Diencephalon (tissue), 1 donor: Measurements from ENCODE around the gene KRTAP4-3. TPM values are rescaled to one million over a fixed set of nuclear protein-coding genes. Genes with fewer than 3 reads are reported as not detected.

Experiments
- small RNA-seq: library from RNA; depleted of rRNA; stranded (forward); fragments of <200 nt; gene quantifications from one replicate; pipeline ENCODE3, GENCODE V24; 2014
- total RNA-seq: library from RNA; depleted of rRNA; stranded (reverse); fragments of >200 nt; gene quantifications from one replicate; pipeline ENCODE4 v1.2.3, GENCODE V29; 2014

Gene KRTAP4-3
- total RNA-seq: not detected

DNA sequence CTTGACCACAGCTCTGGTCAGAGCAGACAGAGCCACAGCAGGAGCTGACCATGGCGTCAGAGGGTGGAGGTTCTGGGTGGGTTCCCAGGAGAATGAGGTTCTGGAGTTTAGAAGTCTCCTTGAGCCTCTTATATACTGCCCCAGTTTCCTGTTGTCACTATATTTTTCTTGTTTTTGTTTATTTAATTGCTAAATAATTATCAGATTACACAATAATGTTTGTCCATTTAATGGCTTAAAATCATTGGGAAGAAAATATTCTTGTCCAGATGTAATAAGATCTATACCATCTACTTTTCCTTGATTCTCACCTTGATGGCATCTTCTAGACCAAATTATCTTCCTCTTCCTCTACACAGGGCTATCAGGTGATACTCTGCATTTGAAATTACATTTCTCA lies at the start of gene KRTAP4-3:
Gene KRTAP4-3, minus strand, starts transcription at position 101 of the 400 bp plus-strand sequence. Its CDS starts 49 bp downstream, at position 52.

DNA sequence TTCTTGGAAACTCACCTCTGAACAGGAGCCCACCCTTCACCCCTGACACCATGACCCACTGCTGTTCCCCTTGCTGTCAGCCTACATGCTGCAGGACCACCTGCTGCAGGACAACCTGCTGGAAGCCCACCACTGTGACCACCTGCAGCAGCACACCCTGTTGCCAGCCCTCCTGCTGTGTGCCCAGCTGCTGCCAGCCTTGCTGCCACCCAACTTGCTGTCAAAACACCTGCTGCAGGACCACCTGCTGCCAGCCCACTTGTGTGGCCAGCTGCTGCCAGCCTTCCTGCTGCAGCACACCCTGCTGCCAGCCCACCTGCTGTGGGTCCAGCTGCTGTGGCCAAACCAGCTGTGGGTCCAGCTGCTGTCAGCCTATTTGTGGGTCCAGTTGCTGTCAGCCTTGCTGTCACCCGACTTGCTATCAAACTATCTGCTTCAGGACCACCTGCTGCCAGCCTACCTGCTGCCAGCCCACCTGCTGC lies 21.9 kb upstream of the KRTAP4-3 start, which contains the start of gene KRTAP9-1:
Gene KRTAP9-1, plus strand, starts transcription at position 51 of the 482 bp plus-strand sequence. Its CDS starts 0 bp downstream, at position 51.

DNA sequence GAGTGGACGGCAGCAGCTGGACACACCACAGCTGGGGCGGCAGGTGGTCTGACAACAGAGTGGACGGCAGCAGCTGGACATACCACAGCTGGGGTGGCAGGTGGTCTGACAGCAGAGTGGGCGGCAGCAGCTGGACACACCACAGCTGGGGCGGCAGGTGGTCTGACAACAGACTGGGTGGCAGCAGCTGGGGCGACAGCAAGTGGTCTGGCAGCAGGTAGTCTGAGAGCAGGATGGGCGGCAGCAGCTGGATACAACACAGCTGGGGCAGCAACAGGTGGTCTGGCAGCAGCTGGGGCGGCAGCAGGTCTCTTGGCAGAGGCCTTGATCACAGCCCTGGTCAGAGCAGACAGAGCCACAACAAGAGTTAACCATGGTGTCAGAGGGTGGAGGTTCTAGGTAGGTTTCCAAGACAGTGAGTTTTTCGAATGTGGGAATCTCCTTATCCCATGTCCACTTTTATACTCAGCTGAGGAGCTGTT lies 16.5 kb upstream of the KRTAP4-3 start, which contains the start of gene KRTAP4-1:
Gene KRTAP4-1, minus strand, starts transcription at position 432 of the 482 bp plus-strand sequence. Its CDS starts 57 bp downstream, at position 375.

DNA sequence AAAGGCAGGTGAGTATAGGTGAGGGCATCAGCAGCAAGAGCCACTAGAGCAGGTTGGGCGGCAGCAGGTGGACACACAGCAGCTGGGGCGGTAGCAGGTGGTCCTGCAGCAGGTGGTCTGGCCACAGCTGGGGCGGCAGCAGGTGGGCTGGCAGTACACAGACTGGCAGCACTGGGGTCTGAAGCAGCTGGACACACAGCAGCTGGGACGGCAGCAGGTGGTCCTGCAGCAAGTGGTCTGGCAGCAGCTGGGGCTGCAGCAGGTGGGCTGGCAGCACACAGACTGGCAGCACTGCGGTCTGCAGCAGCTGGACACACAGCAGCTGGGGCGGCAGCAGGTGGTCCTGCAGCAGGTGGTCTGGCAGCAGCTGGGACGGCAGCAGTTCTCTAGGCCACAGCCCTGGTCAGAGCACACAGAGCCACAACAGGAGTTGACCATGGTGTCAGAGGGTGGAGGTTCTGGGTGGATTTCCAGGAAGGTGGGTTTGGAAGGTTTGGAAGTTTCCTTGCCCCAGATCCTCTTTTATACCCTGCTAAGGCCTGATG lies 9.8 kb upstream of the KRTAP4-3 start, which contains the start of gene KRTAP4-2:
Gene KRTAP4-2, minus strand, starts transcription at position 495 of the 545 bp plus-strand sequence. Its CDS starts 57 bp downstream, at position 438.

DNA sequence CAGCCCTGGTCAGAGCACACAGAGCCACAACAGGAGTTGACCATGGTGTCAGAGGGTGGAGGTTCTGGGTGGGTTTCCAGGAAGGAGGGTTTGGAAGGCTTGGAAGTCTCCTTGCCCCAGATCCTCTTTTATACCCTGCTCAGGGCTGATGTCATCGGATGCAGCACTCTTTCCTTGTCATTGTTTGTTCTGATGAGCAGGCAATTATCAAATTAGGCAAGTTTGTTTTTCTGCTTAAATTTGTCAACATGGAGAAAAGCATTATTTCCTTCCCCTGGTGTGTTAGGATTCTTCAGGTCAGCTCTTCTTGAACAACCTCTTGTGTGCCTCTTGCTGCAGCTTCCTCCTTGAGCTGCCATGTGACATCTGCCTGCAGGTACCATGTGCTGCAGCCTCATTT lies 7.4 kb downstream of the KRTAP4-3 start, which contains the start of gene KRTAP4-4:
Gene KRTAP4-4, minus strand, starts transcription at position 101 of the 400 bp plus-strand sequence. Its CDS starts 57 bp downstream, at position 44.

DNA sequence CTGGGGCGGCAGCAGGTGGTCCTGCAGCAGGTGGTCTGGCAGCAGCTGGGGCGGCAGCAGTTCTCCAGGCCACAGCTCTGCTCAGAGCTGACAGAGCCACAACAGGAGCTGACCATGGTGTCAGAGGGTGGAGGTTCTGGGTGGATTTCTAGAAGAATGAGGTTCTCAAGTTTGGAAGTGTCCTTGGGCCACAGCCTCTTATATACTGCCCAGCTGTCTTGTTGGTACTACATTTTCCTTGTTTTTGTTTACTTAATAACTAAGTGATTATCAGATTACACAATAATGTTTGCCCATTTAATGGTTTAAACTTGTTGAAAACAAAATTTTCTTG lies 18.4 kb downstream of the KRTAP4-3 start, which contains the start of gene KRTAP4-5:
Gene KRTAP4-5, minus strand, starts transcription at position 174 of the 334 bp plus-strand sequence. Its CDS starts 58 bp downstream, at position 116.

DNA sequence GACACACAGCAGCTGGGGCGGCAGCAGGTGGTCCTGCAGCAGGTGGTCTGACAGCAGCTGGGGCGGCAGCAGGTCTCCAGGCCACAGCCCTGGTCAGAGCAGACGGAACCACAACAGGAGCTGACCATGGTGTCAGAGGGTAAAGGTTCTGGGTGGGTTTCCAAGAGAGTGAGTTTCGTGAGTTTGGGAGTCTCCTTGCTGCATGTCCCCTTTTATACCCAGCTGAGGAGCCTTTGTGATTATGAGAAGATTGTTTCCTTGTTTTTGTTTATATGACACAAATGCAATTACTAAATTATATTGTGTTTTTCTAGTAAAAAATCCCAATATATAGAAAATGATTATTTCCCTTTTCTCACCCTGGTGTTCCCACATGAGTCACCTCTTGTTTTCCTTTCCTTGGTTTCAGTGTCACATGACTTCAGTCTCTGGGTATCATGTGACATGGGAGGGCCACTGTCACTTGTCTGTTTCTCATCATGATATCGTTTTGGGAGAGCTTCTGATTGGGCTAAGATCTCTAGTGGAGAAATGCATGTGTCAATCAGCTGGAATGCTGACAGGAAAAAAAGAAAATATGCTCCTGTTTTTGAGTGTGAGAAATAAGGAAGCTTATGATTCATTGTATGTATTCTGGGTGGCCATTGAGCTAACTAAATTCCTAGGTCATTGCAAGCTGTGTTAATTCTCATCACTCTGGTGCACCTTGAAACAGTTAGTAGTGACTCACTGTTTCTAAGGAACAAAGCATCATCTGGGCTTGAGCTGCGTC lies 27.5 kb downstream of the KRTAP4-3 start, which contains the start of gene KRTAP4-6:
Gene KRTAP4-6, minus strand, starts transcription at position 185 of the 772 bp plus-strand sequence. Its CDS starts 57 bp downstream, at position 128.

DNA sequence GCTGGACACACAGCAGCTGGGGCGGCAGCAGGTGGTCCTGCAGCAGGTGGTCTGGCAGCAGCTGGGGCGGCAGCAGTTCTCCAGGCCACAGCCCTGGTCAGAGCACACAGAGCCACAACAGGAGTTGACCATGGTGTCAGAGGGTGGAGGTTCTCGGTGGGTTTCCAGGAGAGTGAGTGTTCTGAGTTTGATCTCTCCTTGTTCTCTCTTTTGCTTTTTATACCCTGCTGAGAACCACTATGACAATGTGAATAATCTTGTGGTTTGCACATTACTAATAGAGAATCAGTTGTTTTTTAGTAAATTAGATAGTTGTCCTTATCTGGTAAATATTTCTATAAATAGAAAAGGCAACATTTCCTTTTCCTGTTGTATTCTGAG lies 44.0 kb downstream of the KRTAP4-3 start, which contains the start of gene KRTAP4-12:
Gene KRTAP4-12, minus strand, starts transcription at position 192 of the 381 bp plus-strand sequence. Its CDS starts 60 bp downstream, at position 132.

DNA sequence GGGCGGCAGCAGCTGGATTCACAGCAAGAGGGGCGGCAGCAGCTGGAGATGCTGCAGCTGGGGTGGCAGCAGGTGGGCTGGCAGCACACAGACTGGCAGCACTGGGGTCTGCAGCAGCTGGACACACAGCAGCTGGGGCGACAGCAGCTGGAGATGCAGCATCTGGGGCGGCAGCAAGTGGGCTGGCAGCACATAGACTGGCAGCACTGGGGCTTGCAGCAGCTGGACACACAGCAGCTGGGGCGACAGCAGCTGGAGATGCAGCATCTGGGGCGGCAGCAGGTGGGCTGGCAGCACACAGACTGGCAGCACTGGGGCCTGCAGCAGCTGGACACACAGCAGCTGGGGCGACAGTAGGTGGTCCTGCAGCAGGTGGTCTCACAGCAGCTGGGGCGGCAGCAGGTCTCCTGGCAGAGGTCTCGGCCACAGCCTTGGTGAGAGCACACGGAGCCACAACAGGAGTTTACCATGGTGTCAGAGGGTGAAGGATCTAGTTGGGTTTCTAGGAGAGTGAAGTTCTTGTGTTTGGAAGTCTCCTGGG lies 50.1 kb downstream of the KRTAP4-3 start, which contains the start of gene KRTAP4-11:
Gene KRTAP4-11, minus strand, starts transcription at position 528 of the 541 bp plus-strand sequence. Its CDS starts 58 bp downstream, at position 470.

Small RNA genes lying within 50 kb of the gene (small RNA-seq; reads per million reads assigned to genes)
- gene KRTAP4-17P: not detected

Other genes with a start within 250 kb of the KRTAP4-3 start
- 0.46 TPM for gene KRT23, start 230.6 kb downstream of the KRTAP4-3 start, total RNA-seq
- not detected for gene KRT39, start 201.3 kb downstream of the KRTAP4-3 start, total RNA-seq
- not detected for gene KRT40, start 183.9 kb downstream of the KRTAP4-3 start, total RNA-seq
- gene KRTAP3-3, start 174.1 kb downstream of the KRTAP4-3 start, total RNA-seq: not detected
- gene KRTAP3-2, start 168.3 kb downstream of the KRTAP4-3 start, total RNA-seq: not detected
- not detected for gene KRTAP3-1, start 159.1 kb downstream of the KRTAP4-3 start, total RNA-seq
- not detected for gene KRTAP1-5, start 141.0 kb downstream of the KRTAP4-3 start, total RNA-seq
- gene KRTAP1-4, start 138.0 kb downstream of the KRTAP4-3 start, total RNA-seq: not detected
- gene KRTAP1-3, start 133.3 kb downstream of the KRTAP4-3 start, total RNA-seq: not detected
- not detected for gene KRTAP1-1, start 126.8 kb downstream of the KRTAP4-3 start, total RNA-seq
- not detected for gene KRTAP2-1, start 120.9 kb downstream of the KRTAP4-3 start, total RNA-seq
- gene KRTAP2-2, start 113.0 kb downstream of the KRTAP4-3 start, total RNA-seq: not detected
- gene KRTAP2-3, start 108.1 kb downstream of the KRTAP4-3 start, total RNA-seq: not detected
- gene KRTAP2-4, start 102.3 kb downstream of the KRTAP4-3 start, total RNA-seq: not detected
- gene KRTAP4-7, start 84.1 kb downstream of the KRTAP4-3 start, total RNA-seq: not detected
- gene KRTAP4-8, start 70.1 kb downstream of the KRTAP4-3 start, total RNA-seq: not detected
- not detected for gene KRTAP4-16, start 66.0 kb downstream of the KRTAP4-3 start, total RNA-seq
- not detected for gene KRTAP4-9, start 62.8 kb downstream of the KRTAP4-3 start, total RNA-seq
- gene KRTAP4-11, start 49.8 kb downstream of the KRTAP4-3 start, total RNA-seq: not detected
- gene KRTAP4-12, start 44.0 kb downstream of the KRTAP4-3 start, total RNA-seq: not detected
- not detected for gene KRTAP4-6, start 27.7 kb downstream of the KRTAP4-3 start, total RNA-seq
- gene KRTAP4-5, start 18.4 kb downstream of the KRTAP4-3 start, total RNA-seq: not detected
- not detected for gene KRTAP4-4, start 7.5 kb downstream of the KRTAP4-3 start, total RNA-seq
- not detected for gene KRTAP4-2, start 10.0 kb upstream of the KRTAP4-3 start, total RNA-seq
- not detected for gene KRTAP4-1, start 16.7 kb upstream of the KRTAP4-3 start, total RNA-seq
- gene KRTAP9-1, start 21.7 kb upstream of the KRTAP4-3 start, total RNA-seq: not detected
- not detected for gene KRTAP9-2, start 58.4 kb upstream of the KRTAP4-3 start, total RNA-seq
- not detected for gene KRTAP9-3, start 64.2 kb upstream of the KRTAP4-3 start, total RNA-seq
- not detected for gene KRTAP9-8, start 69.8 kb upstream of the KRTAP4-3 start, total RNA-seq
- gene KRTAP9-4, start 81.5 kb upstream of the KRTAP4-3 start, total RNA-seq: not detected
- gene KRTAP9-9, start 87.2 kb upstream of the KRTAP4-3 start, total RNA-seq: not detected
- not detected for gene KRTAP9-6, start 97.2 kb upstream of the KRTAP4-3 start, total RNA-seq
- not detected for gene KRTAP9-7, start 107.5 kb upstream of the KRTAP4-3 start, total RNA-seq
- not detected for gene KRTAP29-1, start 134.6 kb upstream of the KRTAP4-3 start, total RNA-seq
- not detected for gene KRTAP16-1, start 141.1 kb upstream of the KRTAP4-3 start, total RNA-seq
- not detected for gene KRTAP17-1, start 147.5 kb upstream of the KRTAP4-3 start, total RNA-seq
- not detected for gene KRT33A, start 182.6 kb upstream of the KRTAP4-3 start, total RNA-seq
- gene KRT33B, start 201.6 kb upstream of the KRTAP4-3 start, total RNA-seq: not detected
- not detected for gene KRT34, start 214.1 kb upstream of the KRTAP4-3 start, total RNA-seq
- 0.23 TPM for gene KRT31, start 229.4 kb upstream of the KRTAP4-3 start, total RNA-seq